Aorta (tissue), 5 donors: ENCODE measurements around the gene RAB6B. TPM values are rescaled to one million over a fixed set of nuclear protein-coding genes. Genes with fewer than 3 reads are reported as not detected.

Experiments used
- ATAC-seq: fragments of 200-7000 bp; cut with Tn5 transposase; one replicate; pipeline ENCODE4 v1.9.1; 2022; ENCODE audit warnings: moderate library complexity; ENCODE audit not compliant: low FRiP score
- DNase-seq, 2 donors: peaks; one replicate each; pipeline ENCODE4 v3.0.0-alpha.2; 2020
- H3K27ac ChIP-seq, 2 donors: one replicate each; pipeline ENCODE4 v1.5.1; 2013; ENCODE audit warnings: low read length in 2 of 2, mild to moderate bottlenecking in 2 of 2, moderate library complexity in 2 of 2, control low read depth in 1 of 2, inconsistent platforms in 1 of 2, low read depth in 1 of 2
- H3K27me3 ChIP-seq, 2 donors: one replicate each; pipeline ENCODE4 v1.6.1; 2013; ENCODE audit warnings: control low read depth in 1 of 2, low read length in 1 of 2, mild to moderate bottlenecking in 1 of 2, moderate library complexity in 1 of 2; ENCODE audit not compliant: insufficient read depth in 2 of 2, control insufficient read depth in 1 of 2
- H3K36me3 ChIP-seq, 2 donors: one replicate each; pipeline ENCODE4 v1.6.1; 2013; ENCODE audit warnings: control low read depth in 1 of 2, low read length in 1 of 2, mild to moderate bottlenecking in 1 of 2; ENCODE audit not compliant: insufficient read depth in 2 of 2, control insufficient read depth in 1 of 2
- H3K4me1 ChIP-seq, 2 donors: one replicate each; pipeline ENCODE4 v1.6.1; 2013; ENCODE audit warnings: low read length in 2 of 2, control low read depth in 1 of 2, mild to moderate bottlenecking in 1 of 2, moderate library complexity in 1 of 2; ENCODE audit not compliant: insufficient read depth in 2 of 2, control insufficient read depth in 1 of 2
- H3K4me3 ChIP-seq, 2 donors: one replicate each; pipeline ENCODE4 v1.5.1; 2013; ENCODE audit warnings: low read length in 2 of 2, control low read depth in 1 of 2, mild to moderate bottlenecking in 1 of 2
- H3K9me3 ChIP-seq: one replicate; pipeline ENCODE4 v1.6.1; 2013; ENCODE audit warnings: mild to moderate bottlenecking, low read length; ENCODE audit not compliant: control insufficient read depth
- WGBS, 2 donors: extraction: QIAGEN DNeasy Blood & Tissue Kit; methylation state at CpG; one replicate each; pipeline ENCODE4 v1.1.7; 2013; 5-methylcytosine and 5-hydroxymethylcytosine counted together
- intact Hi-C, 2 donors: fragments of 100-400 bp; cut with DNase I; formaldehyde crosslinking; loops; one replicate each; pipeline versions ENCODE4 v1.14.2 to v1.15.0; 2022
- polyA plus RNA-seq, 2 donors: library from polyadenylated mRNA; stranded (reverse); fragments of 200-250 nt; gene quantifications; one replicate each; pipeline ENCODE4 v1.2.3, GENCODE V29; 2013
- total RNA-seq, 2 donors: library from RNA; stranded (reverse); fragmentation: NEBNext Ultra II Directional; extraction: Animal tissue kit (Norgen Biotek cat#: 25700); gene quantifications; one replicate each; pipeline ENCODE4 v1.2.1, GENCODE V29; 2021
- donor health status: healthy with polysubstance abuse.
- donor health status: Bipolar disorder and iron deficiency.
- donor health status: DM: no; HTN: no; CAD: no.
- donor health status: DM: no; HTN: no; CAD: no.
- donor health status: DM: yes; HTN: yes; CAD: no.

Gene RAB6B
- total and polyA plus RNA-seq, 4 donors, result 0.59 to 12.0 (median 8.2) TPM

DNA sequence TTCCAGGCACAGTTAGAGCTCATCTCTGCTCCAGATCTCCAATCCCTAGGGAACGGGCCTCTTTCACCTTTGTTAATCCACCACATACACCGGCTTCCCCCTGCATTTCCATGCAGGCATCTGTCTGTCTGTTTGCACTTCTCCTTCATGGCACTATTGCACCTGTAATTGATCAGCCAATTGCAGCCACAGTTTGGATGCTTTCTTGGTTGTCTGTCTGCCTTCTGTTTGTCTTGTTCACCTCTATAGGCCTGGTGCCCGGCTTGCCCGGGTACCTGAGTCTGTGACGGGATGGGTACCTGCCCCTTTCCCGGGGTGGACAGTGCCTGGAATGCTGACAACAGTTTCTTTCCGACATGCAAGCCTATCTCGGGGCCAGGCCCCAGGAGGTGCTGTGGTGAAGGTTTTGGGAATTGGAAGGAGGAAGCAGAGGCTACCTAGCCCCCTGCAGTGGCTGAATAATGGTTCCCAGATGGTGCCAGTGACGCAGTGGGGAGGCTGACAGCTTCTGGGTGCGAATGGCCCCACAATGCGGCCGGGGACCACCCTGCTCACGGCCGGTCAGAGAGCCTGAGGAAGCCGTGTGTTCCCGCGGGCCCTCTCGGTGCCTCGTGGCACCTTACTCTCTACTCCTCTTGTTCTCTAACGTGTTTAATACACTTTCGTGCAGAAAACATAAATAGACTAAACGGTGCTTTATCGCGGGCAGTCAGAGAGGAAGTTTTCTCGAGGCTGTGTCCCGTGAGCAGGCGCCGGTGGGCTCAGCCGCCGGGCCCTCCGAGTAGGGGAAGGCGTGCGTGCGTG is 31.3 kb upstream of the RAB6B start:
- no peak for DNase-seq
- WGBS, 2 donors, result 20 to 22% methylated on average over 33 to 34 of the region's 34 CpGs
- Histone ChIP-seq H3K4me3 (peak overlapping the region; percentile 28 to 54), H3K4me1 (no peaks in the 10 kb centered on the region), H3K36me3 (no peaks in the 10 kb centered on the region), H3K9me3 (no peaks in the 10 kb centered on the region), H3K27ac (no peak overlapping the region), H3K27me3 (no peaks in the 10 kb centered on the region)
- no peak for ATAC-seq
- intact Hi-C loops, result loop anchor here in 1 of 2 donors (10.0 kb wide), 1 partner anchor 262 kb away; the partner anchor contains the start of gene TOPBP1

DNA sequence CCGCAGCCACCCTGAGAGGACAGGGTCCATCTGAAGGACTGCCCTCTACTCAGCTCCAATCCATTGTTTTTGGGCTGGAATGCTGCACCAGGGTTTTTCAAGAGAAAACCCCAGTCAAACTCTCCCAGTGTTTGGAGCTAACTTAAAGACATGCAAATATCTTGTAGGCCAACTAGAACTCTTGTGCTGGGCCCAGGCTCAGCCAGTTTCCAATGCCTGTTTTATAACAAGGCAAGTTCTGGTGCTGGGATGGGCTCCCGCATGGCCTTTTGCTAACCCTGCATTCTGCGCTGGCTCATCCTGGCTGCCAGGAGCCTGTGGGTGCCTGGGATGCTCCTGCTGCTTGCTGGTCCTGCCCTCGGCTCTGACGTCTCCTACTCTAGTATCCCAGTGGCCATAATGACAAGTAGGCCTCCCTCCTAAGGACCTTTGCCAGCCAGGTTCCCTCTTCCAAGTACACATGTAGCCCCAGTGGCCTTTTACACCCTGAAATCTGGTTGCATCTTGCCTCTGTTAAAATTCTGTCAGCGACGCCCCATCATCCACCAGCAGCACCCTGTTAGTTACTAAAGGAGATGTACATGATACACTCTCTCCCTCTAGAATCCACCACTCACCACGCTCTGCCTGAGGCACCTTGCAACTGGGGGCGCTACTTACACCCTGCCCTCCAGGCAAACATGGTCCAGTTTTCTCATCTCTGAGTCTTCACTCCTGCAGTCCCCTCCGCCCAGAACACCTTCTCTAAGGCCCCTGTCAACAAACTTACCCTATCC is 30.5 kb upstream of the RAB6B start:
- Histone ChIP-seq H3K4me3 (no peak overlapping the region), H3K36me3 (no peaks in the 10 kb centered on the region), H3K9me3 (no peaks in the 10 kb centered on the region), H3K27me3 (no peaks in the 10 kb centered on the region), H3K27ac (no peak overlapping the region), H3K4me1 (no peaks in the 10 kb centered on the region)
- no peak for ATAC-seq
- intact Hi-C loops, result loop anchor here in 1 of 2 donors (10.0 kb wide), 1 partner anchor 261 kb away; the partner anchor contains the start of gene TOPBP1
- no peak for DNase-seq
- WGBS, 2 donors, result 96 to 97% methylated on average over 10 of the region's 10 CpGs

GRCh38 chr3:133924041-133924440 is 28.4 kb upstream of the RAB6B start:
- H3K27ac ChIP-seq, result no peak overlapping the region
- WGBS, 2 donors, result 63 to 65% methylated on average over 4 of the region's 4 CpGs
- DNase-seq, result no peak
- H3K9me3 ChIP-seq, result no peaks in the 10 kb centered on the region
- intact Hi-C loops, result loop anchor here in 1 of 2 donors (10.0 kb wide), 1 partner anchor 259 kb away; the partner anchor contains the start of gene TOPBP1
- H3K4me1 ChIP-seq, result no peaks in the 10 kb centered on the region
- no peaks in the 10 kb centered on the region for H3K27me3 ChIP-seq
- H3K4me3 ChIP-seq, result no peak overlapping the region
- no peak for ATAC-seq
- no peaks in the 10 kb centered on the region for H3K36me3 ChIP-seq

DNA sequence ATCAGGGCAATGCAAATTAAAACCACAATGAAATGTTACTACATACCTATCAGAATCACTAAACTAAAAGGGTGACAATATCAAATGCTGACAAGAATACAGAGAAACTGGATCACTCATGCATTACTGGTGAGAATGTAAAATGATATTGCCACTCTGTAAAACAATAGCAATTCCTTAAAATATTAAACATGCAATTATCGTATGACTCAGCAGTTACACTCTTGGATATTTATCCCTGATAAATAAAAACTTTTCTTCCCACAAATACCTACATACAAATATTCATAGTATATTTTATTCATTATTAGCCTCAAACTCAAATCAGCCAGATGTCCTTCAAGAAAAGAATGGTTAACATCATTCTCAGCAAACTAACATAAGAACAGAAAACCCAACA is 25.9 kb upstream of the RAB6B start:
- H3K4me3 ChIP-seq, result no peak overlapping the region
- DNase-seq (no peak), ATAC-seq (no peak)
- H3K27ac ChIP-seq, result no peak overlapping the region
- H3K27me3 ChIP-seq, result peaks cover 0 to 2% of the 10 kb centered on the region in 2 donors
- intact Hi-C loops, result loop anchor here in 1 of 2 donors (10.0 kb wide), 1 partner anchor 257 kb away; the partner anchor contains the start of gene TOPBP1
- H3K36me3 ChIP-seq, result no peaks in the 10 kb centered on the region
- 92 to 97% methylated on average over 1 of the region's 1 CpG for WGBS, 2 donors
- H3K9me3 ChIP-seq, result no peaks in the 10 kb centered on the region
- no peaks in the 10 kb centered on the region for H3K4me1 ChIP-seq

DNA sequence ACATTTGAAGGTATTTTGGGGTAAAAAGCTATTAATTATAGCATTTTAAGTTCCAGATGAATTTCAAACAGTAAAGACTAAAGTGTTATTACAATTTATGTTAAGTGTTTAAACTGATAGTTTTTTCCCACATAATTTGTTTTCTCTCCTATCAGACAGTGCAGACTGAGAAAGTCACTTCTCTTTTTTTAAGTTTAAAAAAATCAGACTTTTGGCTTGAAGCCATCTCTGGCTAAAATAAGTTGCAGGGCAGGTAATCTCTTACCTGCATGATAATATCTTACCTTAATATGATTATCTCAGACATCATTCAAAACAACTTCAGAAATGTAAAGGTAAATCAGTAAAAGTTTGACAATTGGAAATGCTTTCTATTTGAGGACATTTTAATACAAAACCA is 21.5 kb upstream of the RAB6B start:
- Histone ChIP-seq H3K4me1 (no peaks in the 10 kb centered on the region), H3K4me3 (no peak overlapping the region), H3K27me3 (peaks cover 0 to 4% of the 10 kb centered on the region in 2 donors), H3K36me3 (no peaks in the 10 kb centered on the region), H3K9me3 (no peaks in the 10 kb centered on the region), H3K27ac (no peak overlapping the region)
- intact Hi-C loops, result no loop called here
- DNase-seq, result no peak
- ATAC-seq, result no peak

DNA sequence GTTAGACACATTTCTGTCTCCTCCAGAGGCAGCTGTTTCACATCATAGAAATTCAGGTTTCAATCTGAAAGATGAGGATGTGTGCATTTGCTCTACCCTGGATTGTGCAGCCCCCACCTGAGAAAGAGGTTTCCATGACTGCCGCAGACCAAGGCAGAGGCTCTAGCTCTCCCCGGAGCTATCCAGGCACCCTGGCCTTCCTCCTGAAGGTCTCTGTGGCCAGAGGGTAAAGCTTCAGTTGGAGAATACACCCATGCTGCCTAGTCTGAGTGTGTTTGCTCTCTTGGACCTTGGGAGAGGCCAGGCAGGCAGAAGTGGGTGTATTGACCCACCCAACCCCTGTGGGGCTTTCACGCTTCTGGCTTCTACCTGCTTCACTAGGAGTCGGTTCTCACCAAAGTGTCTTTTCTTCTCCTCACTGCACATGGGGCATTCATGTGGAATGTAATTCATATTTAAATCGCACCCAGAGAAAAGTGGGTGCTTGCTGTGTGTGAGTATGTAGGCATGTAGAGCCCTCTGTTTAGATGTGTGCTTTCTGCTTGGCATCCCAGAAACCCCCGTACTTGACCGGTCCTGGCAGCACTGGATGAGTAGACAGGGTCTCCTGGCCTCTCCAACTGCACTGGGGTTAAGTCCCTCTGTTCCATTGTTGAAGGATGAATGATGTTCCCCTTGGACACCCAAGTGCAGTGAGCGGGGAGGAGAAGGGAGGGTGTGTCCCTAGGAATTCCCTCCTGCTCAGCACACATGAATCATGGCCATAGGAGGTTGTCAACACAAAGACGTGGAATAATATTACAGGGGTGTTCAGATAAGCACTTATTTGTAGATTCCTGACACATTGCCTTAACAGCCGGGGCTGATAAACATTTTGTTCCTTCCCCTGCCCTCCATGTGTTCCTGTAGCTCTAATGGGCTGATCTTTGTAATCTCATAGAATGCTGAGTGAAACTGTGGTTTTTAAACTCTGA is 20.3 kb upstream of the RAB6B start:
- Histone ChIP-seq H3K27ac (no peak overlapping the region), H3K4me1 (no peaks in the 10 kb centered on the region), H3K27me3 (peaks cover 0 to 6% of the 10 kb centered on the region in 2 donors), H3K9me3 (no peaks in the 10 kb centered on the region), H3K4me3 (no peak overlapping the region), H3K36me3 (no peaks in the 10 kb centered on the region)
- WGBS, 2 donors, result 70 to 74% methylated on average over 10 of the region's 10 CpGs
- intact Hi-C loops, result no loop called here
- ATAC-seq, result no peak
- DNase-seq, result no peak

DNA sequence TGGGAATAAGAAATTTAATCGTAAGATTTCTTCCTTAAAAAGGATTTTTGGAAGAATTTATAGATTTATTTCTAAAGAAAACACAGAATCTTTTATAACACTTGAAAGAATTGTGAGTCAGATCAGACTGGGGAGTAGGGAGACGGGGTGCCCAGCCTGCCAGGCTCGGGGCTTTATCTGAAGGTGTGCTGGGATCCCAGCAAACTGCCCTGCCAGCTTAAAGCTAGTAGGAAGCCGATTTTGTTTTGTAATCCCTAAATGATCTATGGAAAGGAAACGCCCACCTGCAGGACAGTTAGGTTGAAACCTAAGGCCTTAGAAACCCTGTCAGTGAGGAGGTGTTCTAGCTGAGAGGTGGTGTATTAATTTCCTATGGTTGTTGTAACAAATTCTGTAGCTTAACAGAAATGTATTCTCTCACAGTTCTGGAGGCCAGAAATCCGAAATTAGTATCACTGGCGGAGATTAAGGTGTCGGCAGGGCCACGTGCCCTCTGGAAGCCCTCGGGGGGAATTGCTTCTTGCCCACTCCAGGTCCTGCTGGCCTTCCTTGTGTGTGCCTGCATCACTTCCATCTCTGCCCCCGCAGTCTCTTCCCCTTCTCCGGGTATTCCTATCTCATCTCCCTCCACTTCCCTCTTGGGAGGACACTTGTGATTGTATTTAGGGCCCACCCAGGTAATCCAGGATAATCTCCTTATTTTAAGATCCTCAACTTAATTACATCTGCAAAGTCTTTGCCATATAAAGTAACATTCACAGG is 19.3 kb upstream of the RAB6B start:
- intact Hi-C loops, result no loop called here
- Histone ChIP-seq H3K4me1 (no peaks in the 10 kb centered on the region), H3K27me3 (peaks cover 0 to 6% of the 10 kb centered on the region in 2 donors), H3K9me3 (no peaks in the 10 kb centered on the region), H3K27ac (no peak overlapping the region), H3K4me3 (no peak overlapping the region), H3K36me3 (no peaks in the 10 kb centered on the region)
- 87 to 88% methylated on average over 12 of the region's 12 CpGs for WGBS, 2 donors
- ATAC-seq (no peak), DNase-seq (no peak)
